ENCODE results near the gene FOXA2. TPM values are rescaled to one million over a fixed set of nuclear protein-coding genes. Genes with fewer than 3 reads are reported as not detected.

Gene FOXA2
- total and polyA plus RNA-seq, 9 of the 15 experiments (the other 6 are each of a cell fraction or from before 2014, with no cell fraction given) = 0.10 to 1.0 (median 0.25) TPM

- DNase-seq (ENCODE audit: extremely low read depth in 1 of 4, low spot score in 3 of 4) (no peak), ATAC-seq (no peak), FAIRE-seq (no peak)
- CTCF ChIA-PET (ENCODE audit: low intra/inter-chr PET ratio) = no interaction called here
- no peaks in the 10 kb centered on the region for H3K9me3 ChIP-seq (replicated peaks; ENCODE audit: control insufficient read depth, insufficient read depth, low read depth, low read length)
- no peaks in the 10 kb centered on the region for H3K79me2 ChIP-seq (ENCODE audit: control insufficient read depth, insufficient read depth, low read length)
- H3K9me1 ChIP-seq (ENCODE audit: control insufficient read depth, insufficient read depth, low read length) = no peaks in the 10 kb centered on the region
- H3K27me3 ChIP-seq (ENCODE audit: control insufficient read depth in 2 of 2, insufficient read depth in 2 of 2, low read length in 2 of 2) = no peaks in the 10 kb centered on the region
- 0% methylated on average over 1 of the region's 2 CpGs for WGBS (ENCODE audit: insufficient coverage, low coverage, missing lambda C conversion rate)
- intact Hi-C loops (cut with micrococcal nuclease) = no loop called here
- no peaks in the 10 kb centered on the region; a peak in 2 of 5 replicates for H3K4me1 ChIP-seq (replicated peaks in 1 of 2; ENCODE audit: control insufficient read depth in 2 of 2, insufficient read depth in 2 of 2, low read length in 2 of 2)
- no peak overlapping the region for H3K4me3 ChIP-seq
- H3K27ac ChIP-seq (ENCODE audit: extremely low read depth, low read depth, low read length) = no peak overlapping the region
- no peak overlapping the region for H3K9ac ChIP-seq (ENCODE audit: insufficient read depth in 1 of 2, low read depth in 2 of 2, low read length in 2 of 2)
- no peaks in the 10 kb centered on the region for H4K20me1 ChIP-seq (replicated peaks; ENCODE audit: control insufficient read depth, insufficient read depth, low read length)
- in situ Hi-C loops (cut with MboI) = no loop called here
- TF ChIP-seq CEBPG (CRISPR knock-in tag; IDR thresholded peaks at IDR 0.05) (no peak), CEBPG (tag; conservative IDR thresholded peaks at IDR 0.05 in 1 of 2, IDR thresholded peaks at IDR 0.05 in 1 of 2) (peak in 1 of 2 experiments; percentile 56; a peak in 3 of 4 replicates), FOXK1 (CRISPR knock-in tag; IDR thresholded peaks at IDR 0.05; ENCODE audit: borderline replicate concordance) (no peak), CEBPB (tag; IDR thresholded peaks at IDR 0.05) (peak; percentile 66), NCOA1 (IDR thresholded peaks at IDR 0.05; ENCODE audit: low read depth) (no peak)
- no TSS peak for BruUV-seq (replicated peaks)
- no peak overlapping the region for H3K4me2 ChIP-seq (ENCODE audit: insufficient read depth, low read length)
- POLR2A ChIA-PET = interaction anchor here (1.0 kb wide), 1 partner anchor 39 kb away, joined by 3 read pairs; no protein-coding TSS in a partner anchor
- H3K36me3 ChIP-seq (ENCODE audit: control insufficient read depth, insufficient read depth, low read length) = no peaks in the 10 kb centered on the region
- no peak overlapping the region for H2AFZ ChIP-seq (ENCODE audit: low read depth, low read length)
Observed at GRCh38 chr20:22531756-22532155, 52.6 kb downstream of the FOXA2 start.

- TF ChIP-seq ZNF780A (CRISPR knock-in tag; IDR thresholded peaks at IDR 0.05) = no peak
- FAIRE-seq (no peak), ATAC-seq (no peak), DNase-seq (ENCODE audit: extremely low read depth in 1 of 4, low spot score in 3 of 4) (no peak)
- Histone ChIP-seq H3K27me3 (ENCODE audit: control insufficient read depth in 2 of 2, insufficient read depth in 2 of 2, low read length in 2 of 2) (no peaks in the 10 kb centered on the region), H3K9me3 (replicated peaks; ENCODE audit: control insufficient read depth, insufficient read depth, low read depth, low read length) (no peaks in the 10 kb centered on the region), H3K79me2 (ENCODE audit: control insufficient read depth, insufficient read depth, low read length) (no peaks in the 10 kb centered on the region), H3K9ac (ENCODE audit: insufficient read depth in 1 of 2, low read depth in 2 of 2, low read length in 2 of 2) (no peak overlapping the region), H3K36me3 (ENCODE audit: control insufficient read depth, insufficient read depth, low read length) (no peaks in the 10 kb centered on the region), H3K4me3 (no peak overlapping the region), H3K27ac (ENCODE audit: extremely low read depth, low read depth, low read length) (no peak overlapping the region), H3K4me1 (replicated peaks in 1 of 2; ENCODE audit: control insufficient read depth in 2 of 2, insufficient read depth in 2 of 2, low read length in 2 of 2) (no peaks in the 10 kb centered on the region; a peak in 2 of 5 replicates), H2AFZ (ENCODE audit: low read depth, low read length) (no peak overlapping the region), H3K4me2 (ENCODE audit: insufficient read depth, low read length) (no peak overlapping the region), H3K9me1 (ENCODE audit: control insufficient read depth, insufficient read depth, low read length) (no peaks in the 10 kb centered on the region), H4K20me1 (replicated peaks; ENCODE audit: control insufficient read depth, insufficient read depth, low read length) (no peaks in the 10 kb centered on the region)
- ChIA-PET POLR2A (no interaction called here), CTCF (ENCODE audit: low intra/inter-chr PET ratio) (no interaction called here)
- WGBS (ENCODE audit: insufficient coverage, low coverage, missing lambda C conversion rate) = 31% methylated on average over 7 of the region's 8 CpGs
- BruUV-seq (replicated peaks) = no TSS peak
- intact Hi-C loops (cut with micrococcal nuclease) = no loop called here
- in situ Hi-C loops (cut with MboI) = no loop called here
Observed at GRCh38 chr20:22531056-22531615, 53.2 kb downstream of the FOXA2 start.

Small RNA genes within 50 kb of the gene (small RNA-seq; reads per million reads assigned to genes)
- gene LINC00261 = not detected

All from K562 (cell line).